GM21528 (cell line): ENCODE data around the gene GP5.

ENCODE experiments used
- ATAC-seq: cut with Tn5 transposase; IDR thresholded peaks from one replicate; pipeline ENCODE4 v1.9.1; 2021; ENCODE audit warnings: mild to moderate bottlenecking, moderate library complexity; ENCODE audit not compliant: unreplicated experiment, low FRiP score

Gene GP5

GRCh38 chr3:194351080-194351672, 47.9 kb downstream of the GP5 start, which contains the start of gene CPN2:
TSS of gene CPN2 (minus strand) at chr3:194351328. CDS start at chr3:194342702, 8,626 bp downstream.
- no peak for ATAC-seq

GRCh38 chr3:194350726-194351071, 48.4 kb downstream of the GP5 start:
- no peak for ATAC-seq

DNA sequence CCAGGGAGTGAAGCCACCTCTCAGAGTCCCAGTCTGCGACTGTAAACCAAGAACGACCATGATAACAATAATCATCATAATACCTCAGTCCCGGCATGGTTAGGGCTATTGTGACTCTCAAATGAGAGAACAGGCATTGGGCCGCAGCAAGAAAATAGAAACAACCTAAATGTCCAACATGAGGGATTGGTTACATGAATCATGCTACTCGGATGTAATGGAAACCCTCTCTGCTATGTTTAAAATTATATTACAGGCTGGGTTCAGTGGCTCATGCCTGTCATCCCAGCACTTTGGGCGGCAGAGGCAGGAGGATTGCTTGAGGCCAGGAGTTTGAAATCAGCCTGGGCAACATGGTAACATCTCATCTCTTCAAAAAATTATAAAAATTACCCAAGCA, 50.7 kb downstream of the GP5 start:
- ATAC-seq, result no peak

DNA sequence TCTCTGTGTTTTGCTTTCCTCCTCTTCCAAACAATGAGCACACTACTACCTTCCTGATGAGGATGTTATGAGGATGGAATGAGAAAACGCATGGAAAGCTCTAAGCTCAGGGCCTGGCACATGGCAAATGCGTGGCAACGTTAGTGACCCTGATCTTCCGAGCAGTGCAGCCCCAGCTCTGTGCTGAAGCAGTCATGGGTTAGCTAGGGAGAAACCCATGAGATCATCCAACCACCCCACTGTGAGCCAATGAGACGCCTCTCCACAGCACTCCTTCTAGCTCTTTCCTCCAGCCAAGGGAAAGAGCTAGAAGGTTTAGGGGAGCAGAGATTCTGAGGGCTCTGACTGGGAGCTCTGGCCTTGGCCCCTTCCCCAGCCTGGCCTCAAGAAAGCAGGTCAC, 52.4 kb downstream of the GP5 start:
- ATAC-seq, result no peak

DNA sequence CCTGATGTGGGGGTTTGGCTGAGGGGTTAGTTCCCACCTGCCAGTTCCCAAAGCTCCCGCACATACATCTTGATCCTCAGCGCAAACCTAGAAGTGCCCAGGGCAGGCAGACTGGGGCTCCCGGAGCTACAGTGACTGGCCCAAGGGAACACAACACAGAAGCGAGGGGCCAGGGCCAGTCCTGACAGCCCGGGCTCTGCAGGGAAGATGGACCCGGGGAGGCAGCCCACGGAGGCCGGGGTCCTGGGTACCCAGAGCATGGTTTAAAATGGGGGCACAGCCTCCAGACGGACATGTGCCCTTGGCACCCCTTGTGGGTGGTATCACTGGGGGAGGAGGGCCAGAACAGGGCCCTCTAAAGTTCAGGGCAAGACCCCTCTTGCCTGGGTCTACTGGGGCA, 53.0 kb downstream of the GP5 start:
- ATAC-seq, result no peak
